MV-4-11 (cell line): ENCODE results near the gene CD7.

Experiments used
- DNase-seq: peaks from one replicate; lab custom pipeline; 2025; lab: John Stamatoyannopoulos, UW

The CD7 gene

DNA sequence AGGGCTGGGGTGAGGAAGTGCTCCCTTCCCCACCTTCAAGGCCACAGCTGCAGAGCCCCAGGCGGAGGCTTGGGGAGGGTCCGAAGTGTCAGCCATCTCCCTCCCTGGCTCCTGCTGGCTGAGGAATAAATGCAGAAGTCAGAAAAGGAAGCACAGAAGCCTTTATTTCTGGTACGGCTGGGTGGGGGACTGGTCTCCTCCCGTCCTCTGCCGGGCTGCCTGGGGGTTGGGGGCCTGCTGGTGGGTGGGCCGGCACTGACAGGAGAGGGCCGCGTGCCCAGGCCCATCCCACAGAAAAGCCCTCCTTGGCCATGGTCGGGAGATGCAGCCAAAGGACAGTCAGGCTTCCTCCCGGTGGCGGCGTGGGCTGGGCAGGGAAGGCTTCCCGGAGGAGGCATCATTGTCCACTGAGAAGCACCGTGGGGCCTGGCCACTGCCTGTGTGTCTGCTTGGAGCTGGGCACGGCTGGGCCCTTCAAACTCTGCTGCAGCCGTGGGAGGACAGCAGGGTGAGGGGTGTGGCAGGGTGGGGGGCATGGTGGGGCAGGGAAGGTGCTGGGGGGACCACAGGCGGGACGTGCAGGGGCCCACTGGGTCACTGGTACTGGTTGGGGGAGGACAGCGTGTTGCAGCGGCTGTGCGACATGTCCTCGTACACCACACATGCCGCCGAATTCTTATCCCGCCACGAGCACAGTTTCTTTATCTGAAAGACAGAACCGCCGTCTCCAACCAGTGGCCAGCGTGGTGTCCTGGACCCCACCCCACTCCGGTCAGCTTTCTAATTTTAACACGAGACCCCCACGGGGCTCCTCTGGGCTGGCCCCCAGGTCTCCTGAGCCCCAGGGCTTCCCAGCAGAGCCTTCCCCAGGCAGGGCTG, 2.4 kb downstream of the CD7 start:
- DNase-seq = no peak

DNA sequence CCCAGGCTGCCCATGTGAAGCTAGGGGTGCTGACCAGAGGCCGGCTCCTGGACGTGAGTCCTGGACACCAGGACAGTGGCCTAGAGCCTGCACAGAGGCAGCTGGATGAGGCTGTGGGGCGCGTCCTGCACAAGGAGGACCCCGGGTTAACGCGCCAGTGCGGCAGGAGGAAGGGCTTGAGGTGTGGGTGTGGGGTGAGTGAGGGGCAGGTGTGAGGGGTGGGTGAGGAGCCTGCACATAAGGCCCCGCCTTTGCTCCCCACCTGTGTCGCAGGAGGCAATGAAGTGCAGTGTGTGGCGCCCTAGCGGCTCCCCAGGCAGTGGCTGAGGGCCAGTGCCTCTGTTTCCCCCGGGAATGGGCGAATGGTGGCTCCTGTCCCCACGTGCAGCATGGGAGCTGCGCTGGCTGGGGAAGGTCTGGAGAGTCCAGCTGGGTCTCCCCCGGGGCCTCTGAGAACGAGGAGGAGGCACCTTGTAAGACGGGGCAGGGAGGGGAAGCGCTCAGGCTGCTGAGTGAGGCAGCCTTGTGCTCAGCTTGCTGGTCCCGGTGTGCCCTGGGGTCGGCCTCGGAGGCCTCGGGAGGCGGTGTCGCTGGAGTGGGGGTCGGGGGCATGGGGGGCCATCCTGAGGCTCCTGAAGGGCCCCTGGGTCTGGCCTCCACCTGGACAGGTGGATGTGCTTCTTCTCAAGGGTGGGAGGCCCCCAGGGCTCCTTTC, 3.2 kb downstream of the CD7 start:
- no peak for DNase-seq

DNA sequence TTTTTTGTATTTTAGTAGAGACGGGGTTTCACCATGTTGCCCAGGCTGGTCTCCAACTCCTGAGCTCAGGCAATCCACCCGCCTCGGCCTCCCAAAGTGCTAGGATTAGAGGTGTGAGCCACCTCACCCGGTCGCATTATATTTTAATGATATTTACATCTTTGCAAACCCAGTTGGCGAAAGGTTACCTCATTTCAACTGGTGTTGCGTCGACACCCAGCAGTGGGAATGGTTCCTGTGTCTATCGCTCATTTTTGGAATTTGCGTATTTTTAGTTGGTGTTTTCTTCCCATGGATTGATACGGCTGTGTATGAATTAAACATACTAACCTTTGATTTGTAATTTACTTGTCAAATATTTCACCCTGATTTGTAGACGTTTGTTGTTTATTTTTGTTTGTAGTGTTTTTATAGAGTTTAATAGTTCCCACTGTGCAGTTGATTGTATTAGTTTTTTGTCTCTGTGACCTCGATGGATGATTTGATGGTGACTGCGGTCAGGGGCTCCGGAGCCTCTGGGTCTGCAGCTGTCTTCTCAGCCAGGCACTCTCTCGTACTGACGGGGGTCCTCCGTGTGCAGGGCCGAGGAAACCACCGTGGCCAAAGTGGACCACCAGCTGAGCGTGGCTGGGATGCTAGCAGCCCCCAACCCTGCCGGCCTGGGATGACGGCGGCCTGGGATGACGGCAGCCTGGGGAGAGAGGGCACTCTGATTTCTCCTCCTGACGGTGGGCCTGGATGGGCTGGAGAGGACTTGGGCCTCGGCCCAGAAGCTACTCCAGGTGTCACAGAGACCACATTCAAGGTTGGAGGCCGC, 4.0 kb downstream of the CD7 start:
- DNase-seq = no peak

DNA sequence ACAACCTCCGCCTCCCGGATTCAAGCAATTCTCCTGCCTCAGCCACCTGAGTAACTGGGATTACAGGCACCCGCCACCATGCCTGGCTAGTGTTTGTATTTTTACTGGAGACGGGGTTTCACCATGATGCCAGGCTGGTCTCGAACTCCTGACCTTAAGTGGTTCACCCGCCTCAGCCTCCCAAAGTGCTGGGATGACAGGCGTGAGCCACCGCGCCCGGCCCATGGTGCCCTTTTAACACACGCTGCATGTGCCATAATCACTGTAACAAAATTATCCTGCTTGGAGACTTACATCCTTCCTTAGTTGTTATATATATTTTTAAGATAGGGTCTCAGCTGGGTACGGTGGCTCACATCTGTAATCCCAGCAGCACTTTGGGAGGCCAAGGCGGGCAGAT, 5.4 kb downstream of the CD7 start:
- no peak for DNase-seq

DNA sequence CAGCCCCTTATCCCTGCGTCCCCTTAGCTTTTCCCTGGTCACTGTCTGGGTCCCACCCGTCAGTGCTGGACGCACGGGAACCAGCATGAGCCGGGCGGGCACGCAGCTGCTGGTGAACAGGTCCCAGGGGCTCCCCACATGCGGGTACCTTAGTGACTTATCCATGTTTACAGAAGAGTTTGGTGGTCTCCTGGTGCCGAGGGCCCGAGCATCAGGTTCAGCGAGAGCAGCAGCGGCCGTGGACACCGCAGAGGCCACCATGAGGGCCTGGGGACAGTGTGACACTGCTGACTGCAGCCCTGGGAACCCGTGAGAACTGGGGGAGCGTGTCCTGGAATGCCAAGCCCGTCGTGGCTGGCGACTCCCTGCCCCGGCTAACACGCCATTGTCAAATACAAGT, 6.5 kb downstream of the CD7 start:
- no peak for DNase-seq

DNA sequence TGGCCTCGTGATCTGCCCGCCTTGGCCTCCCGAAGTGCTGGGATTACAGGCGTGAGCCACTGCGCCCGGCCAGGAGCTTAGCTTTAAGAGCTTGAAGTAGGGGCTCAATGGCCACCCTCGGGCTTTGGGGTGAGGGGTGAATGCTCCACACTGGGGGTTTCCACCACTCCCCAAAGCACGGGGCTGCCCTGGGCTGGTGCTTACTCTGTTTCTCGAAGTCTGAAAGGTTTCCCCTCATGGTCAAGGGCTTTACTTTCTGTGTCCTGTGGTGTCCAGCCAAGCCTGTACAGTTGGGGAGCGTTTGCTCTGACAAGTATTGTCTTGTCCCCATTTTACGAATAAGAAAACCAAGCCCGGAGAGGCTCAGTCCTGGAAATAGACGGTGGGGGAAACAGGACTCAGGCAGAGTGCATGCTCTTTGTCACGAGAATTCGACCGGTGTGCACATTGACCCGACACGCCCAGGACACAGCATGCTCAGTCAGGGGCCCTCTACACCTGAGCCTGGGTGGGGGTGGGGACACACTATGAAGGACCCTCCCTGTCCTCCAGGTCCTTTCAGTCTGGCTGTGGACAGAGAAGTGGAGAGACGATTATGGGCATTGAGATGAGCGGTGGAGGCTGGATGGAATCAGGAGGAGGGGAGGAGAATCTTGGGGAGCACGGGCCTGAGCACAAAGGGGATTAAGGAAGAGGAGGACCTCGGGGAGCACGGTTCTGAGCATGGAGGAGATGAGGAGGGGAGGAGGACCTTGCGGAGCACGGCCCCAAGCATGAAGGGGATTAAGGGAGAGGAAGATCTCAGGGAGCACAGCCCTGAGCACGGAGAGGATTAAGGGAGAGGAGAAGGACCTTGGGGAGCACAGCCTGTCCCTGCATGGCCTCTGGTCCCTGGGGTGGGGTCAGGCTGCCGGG, 7.5 kb downstream of the CD7 start:
- DNase-seq = no peak

DNA sequence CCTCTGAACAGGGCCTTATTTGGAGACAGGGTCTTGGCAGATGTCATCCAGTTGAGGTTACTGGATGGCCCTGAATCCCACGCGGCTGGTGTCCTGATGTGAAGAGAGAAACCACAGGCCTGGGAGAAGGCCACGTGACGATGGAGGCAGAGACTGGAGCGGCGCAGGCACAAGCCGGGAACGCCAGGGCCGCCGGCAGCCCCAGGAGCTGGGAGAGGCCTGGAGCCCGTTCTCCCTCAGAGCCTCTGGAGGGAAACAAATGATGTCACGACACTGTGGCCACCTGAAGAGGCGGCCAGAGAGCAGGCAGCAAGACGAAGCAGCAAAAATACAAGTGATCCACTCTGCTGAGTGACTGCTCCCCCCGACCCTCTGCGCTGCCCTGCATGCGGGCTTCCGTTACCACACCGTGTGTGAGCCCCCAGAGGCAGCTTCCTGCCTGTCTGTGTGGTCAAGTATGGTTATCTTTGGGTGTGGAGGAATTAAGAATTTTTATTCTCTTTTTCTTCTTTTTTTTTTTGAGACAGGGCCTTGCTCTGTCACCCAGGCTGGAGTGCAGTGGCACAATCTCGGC, 11.6 kb downstream of the CD7 start:
- no peak for DNase-seq

DNA sequence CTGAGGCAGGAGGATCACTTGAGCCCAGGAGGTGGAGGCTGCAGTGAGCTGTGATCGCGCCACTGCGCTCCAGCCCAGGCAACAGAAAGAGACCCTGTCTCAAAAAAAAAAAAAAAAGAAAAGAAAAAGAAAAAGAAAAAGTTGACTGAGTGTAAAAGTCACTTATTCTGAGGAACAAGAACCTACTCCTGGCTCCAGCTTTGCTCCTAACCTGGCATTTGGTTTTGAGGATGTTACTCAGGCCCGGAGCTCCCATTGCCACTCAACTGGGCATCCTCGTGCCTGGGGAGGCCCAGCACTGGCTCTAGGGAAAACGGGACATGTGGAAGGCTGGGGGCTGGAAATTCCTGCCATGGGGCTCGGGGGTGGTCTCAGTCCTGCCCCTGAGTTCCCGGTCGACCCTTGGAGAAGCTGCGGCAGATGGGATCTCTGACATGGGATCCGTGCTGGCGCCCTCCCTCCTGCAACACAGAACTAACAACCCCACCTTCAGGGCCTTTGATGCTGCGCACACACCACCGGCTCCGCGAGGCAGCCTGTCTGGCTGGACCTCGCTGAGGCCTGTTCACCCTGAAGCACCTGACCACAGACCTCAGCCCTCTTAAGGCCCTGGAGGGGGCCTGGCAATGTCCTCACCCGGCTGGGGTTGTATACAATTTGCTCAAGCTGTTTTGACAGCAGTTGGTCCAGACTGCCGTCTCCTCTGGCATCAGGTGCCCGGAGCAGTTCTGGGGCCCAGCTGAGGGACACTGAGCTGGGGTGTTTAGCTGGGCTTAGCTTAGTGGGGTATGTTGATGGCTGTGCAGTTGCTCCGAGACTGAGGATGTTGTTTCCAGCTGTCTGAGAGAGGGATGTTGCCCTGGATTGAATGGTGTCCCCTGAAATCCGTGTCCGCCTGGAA, 12.3 kb downstream of the CD7 start:
- no peak for DNase-seq

DNA sequence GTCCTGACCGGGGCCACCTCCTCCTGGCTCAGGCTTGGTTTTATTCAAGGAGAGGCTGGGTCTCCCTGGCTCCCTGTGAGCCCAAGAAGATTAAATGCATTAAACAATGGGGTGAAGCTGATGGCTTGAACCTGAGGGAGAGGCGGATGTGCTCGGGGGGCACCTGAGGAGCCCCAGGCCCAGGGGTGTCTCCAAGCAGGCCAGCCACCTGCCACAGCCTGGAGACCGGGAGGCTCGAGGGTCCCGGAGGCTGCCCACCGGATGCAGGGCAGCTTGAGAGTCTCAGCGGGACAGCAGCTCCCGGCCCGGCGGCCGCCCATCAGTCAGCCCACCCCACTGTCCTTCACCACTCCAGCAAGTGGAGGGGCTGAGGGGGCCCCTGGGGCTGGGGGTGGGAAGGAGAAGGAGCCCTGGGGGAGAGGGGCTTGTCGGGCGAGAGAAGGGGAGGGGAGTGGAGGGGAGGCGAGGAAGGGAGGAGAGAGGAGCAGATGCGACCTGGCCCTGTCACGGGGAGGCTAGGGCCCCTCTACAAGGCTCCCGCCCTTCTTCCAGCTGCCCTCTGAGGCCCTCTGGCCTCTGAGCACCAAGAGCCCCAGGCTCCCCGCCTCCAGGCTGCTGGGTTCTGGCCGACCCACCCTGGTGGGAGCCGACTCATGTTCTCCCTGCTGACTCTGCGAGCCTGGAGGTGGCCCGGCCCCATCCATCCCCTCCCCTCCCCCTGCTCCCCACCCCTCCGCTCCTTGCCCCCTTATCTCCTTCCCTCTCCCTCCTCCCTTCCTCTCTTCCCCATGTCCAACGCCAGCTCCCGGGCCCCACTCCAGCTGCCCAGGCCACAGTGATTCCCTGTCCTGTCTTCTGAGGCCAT, 13.2 kb downstream of the CD7 start:
- no peak for DNase-seq

DNA sequence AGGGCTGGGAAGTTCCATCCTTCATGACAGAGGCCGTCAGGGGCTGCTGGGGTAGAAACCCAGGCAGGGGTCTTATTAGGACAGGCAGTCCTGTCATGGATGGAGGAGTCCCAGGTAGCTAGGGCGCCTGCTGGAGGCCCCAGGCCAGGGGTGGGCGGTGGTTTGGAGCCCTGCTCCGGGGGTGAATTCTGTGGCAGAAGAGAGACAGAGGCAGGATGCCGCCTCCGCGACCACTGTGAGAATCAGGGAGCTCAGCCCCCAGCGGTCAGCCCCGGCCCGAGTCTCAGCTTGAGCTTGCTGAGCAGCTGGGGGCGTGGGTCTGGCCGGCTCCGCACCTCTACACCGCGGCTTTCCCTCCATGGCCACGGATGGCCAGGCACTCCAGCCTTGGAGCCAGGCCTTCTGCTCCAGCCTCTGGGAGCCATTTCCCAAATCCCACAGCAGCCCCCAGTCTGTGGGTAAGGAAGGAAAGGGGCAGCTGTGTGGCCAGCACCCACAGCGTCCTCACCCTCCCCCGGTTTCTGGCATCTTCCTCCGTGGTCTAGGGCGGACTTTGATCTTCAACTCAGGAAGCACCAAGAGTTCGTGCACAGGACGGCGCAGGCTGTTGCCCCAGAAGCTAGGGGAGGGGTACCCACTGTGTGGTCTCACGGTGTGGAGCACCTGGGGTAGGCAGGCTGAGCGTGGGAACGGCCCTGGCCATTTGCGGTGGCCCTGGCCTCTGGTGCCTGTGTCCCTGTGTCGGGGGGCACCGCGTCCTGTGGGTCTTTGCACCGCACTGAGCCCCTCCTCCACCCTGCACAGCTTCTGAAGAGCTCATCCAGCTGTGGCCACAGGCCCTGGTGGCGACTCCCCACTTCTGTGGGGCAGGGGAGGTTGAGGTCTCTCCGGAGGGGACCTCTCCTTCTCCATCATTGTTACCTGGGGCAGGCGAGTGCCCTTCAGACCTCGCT, 14.1 kb downstream of the CD7 start:
- DNase-seq = no peak

DNA sequence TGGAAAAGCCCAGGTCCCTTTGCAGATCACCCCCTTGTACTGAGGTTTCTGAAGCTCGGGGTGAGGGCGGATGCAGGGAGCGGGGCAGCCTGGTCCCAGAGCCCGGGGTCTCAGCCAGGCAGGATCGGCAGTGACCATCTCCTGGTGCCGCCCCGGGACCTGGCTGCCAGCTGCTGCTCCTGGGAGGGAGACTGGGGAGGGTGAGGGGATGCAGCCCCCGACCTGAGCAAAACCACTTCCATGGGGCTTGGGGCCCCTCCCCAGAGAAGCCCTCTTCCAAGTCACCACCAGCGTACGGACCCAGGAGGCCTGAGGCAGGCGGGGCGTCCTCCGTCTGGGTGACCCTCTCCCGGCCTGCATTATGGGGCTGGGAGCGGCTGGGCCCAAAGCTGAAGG, 14.8 kb downstream of the CD7 start:
- DNase-seq = no peak

DNA sequence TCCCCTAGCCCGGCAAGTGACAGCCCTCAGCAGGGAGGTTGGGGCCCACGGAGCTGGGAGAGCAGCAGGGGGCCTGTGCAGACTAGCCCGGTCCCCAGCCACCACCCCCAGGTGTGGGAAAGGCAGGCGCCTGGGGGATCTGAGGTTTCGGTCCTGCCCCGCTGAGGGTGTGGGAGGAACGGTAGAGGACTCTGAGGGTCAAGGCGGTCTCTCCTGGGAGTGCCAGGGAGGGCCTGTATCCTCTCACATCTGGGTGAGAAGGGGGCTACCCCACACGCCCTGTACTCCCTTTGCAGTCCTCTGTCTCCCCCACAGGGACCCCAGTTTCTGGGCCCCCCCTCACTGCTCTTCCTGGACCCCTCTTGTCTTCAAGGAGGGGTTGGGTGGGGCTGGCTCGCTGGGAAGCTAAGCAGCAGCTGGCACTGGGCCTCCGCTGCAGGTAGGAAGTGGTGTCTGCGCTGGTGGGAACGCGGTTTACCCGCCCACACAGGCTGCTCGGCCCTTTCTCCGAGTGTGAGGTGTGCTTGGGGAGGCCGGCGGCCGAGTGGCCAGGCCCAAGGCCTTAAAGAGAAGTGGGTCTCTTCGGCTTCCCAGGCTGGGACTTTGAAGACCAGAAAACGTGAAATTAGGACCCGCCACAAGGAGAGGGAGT, 15.4 kb downstream of the CD7 start:
- DNase-seq = no peak

DNA sequence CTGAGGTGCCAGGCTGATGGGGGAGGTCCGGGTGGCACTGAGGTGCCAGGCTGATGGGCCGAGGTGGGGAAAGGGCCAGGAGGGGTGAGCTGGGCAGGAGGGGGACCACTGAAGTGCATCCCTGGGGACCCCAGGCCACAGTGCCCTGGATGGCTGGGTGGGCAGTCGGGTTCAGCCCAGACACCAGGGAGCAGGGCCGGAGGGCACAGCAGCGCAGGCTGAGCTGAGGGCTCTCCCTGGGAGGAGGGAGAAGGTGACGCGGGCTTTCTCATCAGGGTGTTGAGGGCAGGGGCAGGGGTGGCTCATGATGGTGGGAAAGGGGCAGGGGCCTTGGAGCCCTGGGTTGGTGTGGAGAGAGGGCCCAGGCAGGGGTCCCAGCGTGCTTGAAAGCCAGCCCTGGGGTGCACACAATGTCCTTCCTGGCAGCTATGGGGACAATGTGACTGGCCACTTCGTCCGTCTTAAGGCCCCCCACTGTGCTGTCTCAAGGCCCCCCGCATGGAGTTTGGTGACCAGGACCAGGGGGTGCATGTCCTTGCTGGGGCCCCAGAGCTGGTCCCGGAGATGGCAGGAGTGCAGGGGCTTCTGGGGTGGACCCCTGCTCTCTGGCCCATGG, 16.0 kb downstream of the CD7 start:
- DNase-seq = no peak

DNA sequence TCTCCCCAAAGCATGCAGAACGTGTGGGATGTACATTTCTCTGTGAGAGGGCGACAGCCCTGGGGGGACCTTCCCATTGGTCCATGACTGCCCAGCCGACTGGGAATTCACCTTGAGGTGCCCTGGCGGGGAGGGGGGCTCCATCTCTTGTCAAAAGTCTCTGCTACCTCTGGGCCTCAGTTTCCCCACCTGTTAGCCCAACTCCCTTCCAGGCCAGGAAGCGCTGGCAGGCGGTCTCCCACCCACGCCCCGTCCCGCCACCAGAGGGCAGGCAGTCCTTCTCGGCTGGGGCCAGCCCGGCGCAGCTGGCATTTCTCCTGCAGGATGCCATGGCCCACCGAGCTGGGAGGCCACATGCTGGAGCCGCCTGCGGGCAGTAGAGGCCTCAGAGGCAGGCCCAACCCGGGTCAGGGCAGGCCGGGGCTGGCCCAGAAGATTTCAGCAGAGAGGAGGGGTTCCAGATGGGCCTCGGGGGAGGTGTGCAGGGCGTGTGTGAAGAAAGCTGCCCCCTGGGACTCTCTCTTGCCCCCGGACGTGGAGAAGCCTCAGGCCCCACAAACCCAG, 16.6 kb downstream of the CD7 start:
- peak; percentile 20 for DNase-seq

DNA sequence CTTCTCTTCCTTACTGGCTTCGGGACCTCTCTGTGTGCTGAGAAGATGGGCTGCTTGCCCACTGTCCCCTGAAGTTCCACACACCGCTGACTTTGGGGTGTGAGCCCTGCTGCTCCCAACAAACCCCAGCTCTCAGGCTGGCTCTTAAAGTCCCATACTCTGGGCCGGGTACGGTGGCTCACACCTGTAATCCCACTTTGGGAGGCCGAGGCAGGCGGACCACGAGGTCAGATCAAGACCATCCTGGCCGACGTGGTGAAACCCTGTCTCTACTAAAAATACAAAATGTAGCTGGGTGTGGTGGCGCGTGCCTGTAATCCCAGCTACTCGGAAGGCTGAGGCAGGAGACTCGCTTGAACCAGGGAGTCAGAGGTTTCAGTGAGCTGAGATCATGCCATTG, 17.2 kb downstream of the CD7 start:
- DNase-seq = no peak

DNA sequence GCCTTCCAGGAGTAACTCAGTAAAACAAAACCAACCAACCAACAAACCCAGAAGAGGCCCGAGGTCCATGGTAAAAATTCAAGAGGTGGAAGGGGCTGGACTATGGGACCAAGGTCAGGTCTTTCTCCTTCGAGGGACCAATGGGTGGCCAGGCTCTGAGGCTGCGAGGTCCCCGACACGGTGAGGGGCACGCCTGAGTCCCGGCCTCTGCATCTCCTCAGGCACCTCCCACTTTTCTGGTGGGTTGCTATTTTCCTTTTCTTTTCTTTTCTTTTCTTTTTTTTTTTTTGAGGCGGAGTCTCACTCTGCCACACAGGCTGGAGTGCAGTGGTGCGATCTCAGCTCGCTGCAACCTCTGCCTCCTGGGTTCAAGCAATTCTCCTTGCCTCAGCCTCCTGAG, 18.0 kb downstream of the CD7 start:
- no peak for DNase-seq
